Stimulated activated CD4-positive, alpha-beta T cell treated with anti-CD3 and anti-CD28 coated beads, TNF-alpha, amount 100 ng/mL, for 4 hours (primary cell): ENCODE results near the gene ART3.
A peak's percentile ranks its signal among the peaks of the same experiment; 100 is the strongest.

Source experiments
- DNase-seq, 3 experiments: peaks; one replicate each; pipeline ENCODE4 v3.0.0-alpha.2; 2020; ENCODE audit warnings: low read depth in 3 of 3

The ART3 gene

GRCh38 chr4:76148142-76148865 lies 73.8 kb downstream of the ART3 start, which contains the start of gene NUP54:
Gene NUP54 (minus strand): TSS chr4:76148397. CDS start chr4:76148374, 23 bp downstream.
- peak; percentile 91 to 96 (median 92) for DNase-seq

DNA sequence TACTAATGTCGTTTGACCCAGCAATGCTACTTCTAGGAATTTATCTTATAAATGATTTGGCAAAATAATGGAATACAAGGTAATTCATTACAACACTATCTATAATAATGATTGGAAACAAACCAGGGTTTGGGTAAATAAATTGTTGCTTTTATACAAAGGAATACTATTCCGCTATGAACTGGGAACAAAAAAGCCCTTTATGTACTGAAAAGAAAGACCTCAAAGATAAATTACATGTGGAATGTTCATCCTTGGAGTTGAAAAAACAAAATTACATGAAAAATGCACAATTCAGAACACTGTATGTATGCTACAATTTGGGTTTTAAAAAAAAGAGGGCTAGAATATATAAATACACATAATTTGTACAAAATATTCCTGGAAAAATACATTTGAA lies 78.8 kb downstream of the ART3 start:
- no peak for DNase-seq

DNA sequence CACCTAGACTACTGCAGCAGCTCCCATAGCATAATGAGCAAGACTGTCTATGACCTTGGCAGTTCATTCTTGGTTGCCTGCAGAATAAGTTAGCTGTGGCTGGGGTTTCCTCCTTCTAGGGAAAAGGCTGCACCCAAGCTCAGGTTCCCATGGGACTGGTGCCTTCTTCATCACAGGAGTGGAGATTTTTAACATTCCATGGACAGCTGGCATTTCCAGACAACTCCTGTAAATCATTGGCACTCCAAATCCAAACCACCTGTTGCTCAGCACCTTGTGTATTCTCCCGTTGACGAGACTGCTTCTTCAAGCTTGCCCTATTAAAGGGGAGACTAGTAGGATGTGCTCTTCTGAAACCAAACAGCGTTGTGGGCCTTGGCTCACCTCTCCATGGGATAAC lies 81.5 kb downstream of the ART3 start:
- no peak for DNase-seq

DNA sequence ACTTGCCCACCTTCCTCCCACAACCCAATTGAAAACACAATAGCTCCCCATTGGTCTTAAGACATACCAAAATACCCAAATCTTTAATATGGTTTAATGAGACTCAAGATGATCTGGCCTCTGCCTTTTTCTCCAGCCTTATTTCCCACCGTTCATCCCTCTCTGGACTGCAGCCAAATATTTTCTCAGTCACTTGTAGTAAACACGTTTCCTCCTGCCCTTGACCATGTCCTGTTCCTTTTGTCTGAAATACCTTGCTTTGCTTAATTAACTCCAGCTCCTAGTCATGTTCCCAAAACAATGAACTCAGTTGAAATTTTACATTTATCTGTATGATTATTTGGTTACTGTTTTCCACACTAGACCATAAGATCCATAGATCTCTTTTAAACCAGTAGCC lies 82.1 kb downstream of the ART3 start:
- DNase-seq: no peak

- no peak for DNase-seq
These were observed 85.8 kb downstream of the ART3 start for GRCh38 chr4:76160355-76160754.
